Central memory CD4-positive, alpha-beta T cell (primary cell): ENCODE results near the gene VASH2.
"Not testable (repeated sequence)": the region's sequence is repeated elsewhere in the genome, so short reads cannot be mapped to it uniquely, and the experiment has no call there.

ENCODE experiments used
- DNase-seq: peaks from one replicate; pipeline ENCODE4 v3.0.0; 2022

The VASH2 gene

GRCh38 chr1:212958175-212958574 is 7.8 kb downstream of the VASH2 start:
- no peak for DNase-seq

GRCh38 chr1:212959266-212960220 is 9.2 kb downstream of the VASH2 start:
- DNase-seq = no peak

GRCh38 chr1:212960932-212961331 is 10.6 kb downstream of the VASH2 start:
- DNase-seq = no peak

- DNase-seq = no peak
These were observed 12.2 kb downstream of the VASH2 start for GRCh38 chr1:212962509-212962908.

- no peak for DNase-seq
These were observed 13.8 kb downstream of the VASH2 start for GRCh38 chr1:212964102-212964501.

- DNase-seq = not testable (repeated sequence)
These were observed 14.7 kb downstream of the VASH2 start for GRCh38 chr1:212964993-212965392.

- no peak for DNase-seq
These were observed 16.3 kb downstream of the VASH2 start for GRCh38 chr1:212966616-212967015.

- no peak for DNase-seq
These were observed 17.5 kb downstream of the VASH2 start for GRCh38 chr1:212967801-212968200.

- no peak for DNase-seq
These were observed 18.1 kb downstream of the VASH2 start for GRCh38 chr1:212968368-212968863.

GRCh38 chr1:212970085-212970484 is 19.7 kb downstream of the VASH2 start:
- no peak for DNase-seq

GRCh38 chr1:212971312-212971711 is 21.0 kb downstream of the VASH2 start:
- no peak for DNase-seq

- no peak for DNase-seq
These were observed 23.1 kb downstream of the VASH2 start for GRCh38 chr1:212973426-212973825.

- no peak for DNase-seq
These were observed 23.6 kb downstream of the VASH2 start for GRCh38 chr1:212973899-212974298.

- no peak for DNase-seq
These were observed 24.4 kb downstream of the VASH2 start for GRCh38 chr1:212974711-212975110.

GRCh38 chr1:212975111-212975918 is 25.0 kb downstream of the VASH2 start:
- DNase-seq = no peak

- DNase-seq = no peak
These were observed 26.2 kb downstream of the VASH2 start for GRCh38 chr1:212976586-212976985.

- no peak for DNase-seq
These were observed 27.7 kb downstream of the VASH2 start for GRCh38 chr1:212977781-212978645.

- no peak for DNase-seq
These were observed 29.2 kb downstream of the VASH2 start for GRCh38 chr1:212979340-212980122.

- no peak for DNase-seq
These were observed 29.9 kb downstream of the VASH2 start for GRCh38 chr1:212980123-212980785.

GRCh38 chr1:212981025-212981495 is 30.7 kb downstream of the VASH2 start:
- DNase-seq = no peak
